ENCODE measurements around the gene DGKD. TPM values are rescaled to one million over a fixed set of nuclear protein-coding genes. Genes with fewer than 3 reads are reported as not detected.

The DGKD gene
- total and polyA plus RNA-seq, 10 donors = 21.9 to 120 (median 71.9) TPM

GRCh38 chr2:233476651-233477547, 122.6 kb downstream of the DGKD start:
- Histone ChIP-seq H3K4me1 (no peaks in the 10 kb centered on the region), H3K27me3 (replicated peaks in 1 of 7) (no peaks in the 10 kb centered on the region), H3K36me3 (peaks cover 0 to 97% (median 53%) of the 10 kb centered on the region in 6 donors), H3K4me3 (no peak overlapping the region), H3K9me3 (no peaks in the 10 kb centered on the region), H3K27ac (no peak overlapping the region)
- TF ChIP-seq POLR2AphosphoS5 (IDR thresholded peaks at IDR 0.05) (peak in 1 of 3 donors; percentile 49), CTCF (IDR thresholded peaks at IDR 0.05 in 8 of 11, conservative IDR thresholded peaks at IDR 0.05 in 3 of 11) (no peak), POLR2A (IDR thresholded peaks at IDR 0.05) (no peak)
- 95 to 96% (median 95%) methylated on average over 42 to 45 of the region's 45 CpGs for WGBS, 5 donors
- intact Hi-C loops (cut with DNase I; ENCODE audit: low total_unique reads) = no loop called here
- DNase-seq = peak; percentile 67

DNA sequence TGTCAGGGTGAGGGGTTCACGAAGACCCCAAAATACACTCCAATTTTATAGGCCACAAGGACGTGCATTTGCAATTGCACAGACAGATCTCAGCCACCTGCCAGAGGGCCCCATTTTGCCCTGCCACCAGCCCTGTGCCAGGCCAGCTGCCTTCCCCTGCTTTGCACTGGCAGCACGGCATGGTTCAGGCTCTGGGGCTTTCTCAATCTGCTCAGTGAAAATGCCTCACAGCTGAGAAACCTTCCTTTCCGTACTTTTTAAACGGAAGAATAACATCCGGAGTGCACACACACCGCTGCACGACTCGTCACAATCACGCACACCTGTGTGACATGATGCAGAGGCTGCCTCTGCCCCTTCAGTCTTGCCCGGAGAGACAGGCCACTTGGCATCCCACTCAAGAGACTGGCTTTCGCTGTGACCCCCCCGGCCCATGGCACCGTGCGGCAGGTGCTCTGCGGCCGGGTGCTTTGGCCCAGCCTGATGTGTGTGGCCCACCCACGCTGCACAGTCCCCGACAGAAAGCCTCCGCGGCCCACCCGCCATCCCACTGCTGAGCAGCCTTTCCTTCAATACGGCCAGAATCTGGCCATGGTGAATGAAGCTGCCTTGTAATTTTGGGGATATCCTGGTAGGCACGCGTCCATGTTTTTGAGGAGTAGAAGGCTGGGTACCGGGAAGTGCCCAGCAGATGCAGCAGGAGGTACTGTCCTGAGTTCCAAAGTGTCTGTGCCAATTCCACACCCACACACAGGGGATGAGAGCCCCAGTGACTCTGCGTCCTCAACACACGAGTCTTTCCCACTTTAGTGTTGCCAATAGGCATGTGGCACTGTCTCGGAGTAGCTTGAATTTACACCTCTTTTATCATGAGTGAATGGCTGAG, 123.5 kb downstream of the DGKD start:
- DNase-seq = peak; percentile 62
- WGBS, 5 donors = 93 to 97% (median 96%) methylated on average over 26 to 29 of the region's 29 CpGs
- no peak overlapping the region for H3K4me3 ChIP-seq
- peaks cover 0 to 97% (median 56%) of the 10 kb centered on the region in 6 donors for H3K36me3 ChIP-seq
- no peaks in the 10 kb centered on the region for H3K4me1 ChIP-seq
- H3K27ac ChIP-seq = no peak overlapping the region
- no peaks in the 10 kb centered on the region for H3K27me3 ChIP-seq (replicated peaks in 1 of 7)
- no peak for TF ChIP-seq POLR2A (IDR thresholded peaks at IDR 0.05)
- TF ChIP-seq CTCF (IDR thresholded peaks at IDR 0.05 in 8 of 11, conservative IDR thresholded peaks at IDR 0.05 in 3 of 11) = no peak
- peak in 1 of 3 donors; percentile 60 for TF ChIP-seq POLR2AphosphoS5 (IDR thresholded peaks at IDR 0.05)
- H3K9me3 ChIP-seq = no peaks in the 10 kb centered on the region
- intact Hi-C loops (cut with DNase I; ENCODE audit: low total_unique reads) = no loop called here

- intact Hi-C loops (cut with DNase I; ENCODE audit: low total_unique reads) = no loop called here
- 90 to 94% (median 91%) methylated on average over 24 to 27 of the region's 27 CpGs for whole genome bisulfite sequencing, 5 donors
- TF ChIP-seq POLR2A (IDR thresholded peaks at IDR 0.05) (no peak), CTCF (IDR thresholded peaks at IDR 0.05 in 8 of 11, conservative IDR thresholded peaks at IDR 0.05 in 3 of 11) (no peak), POLR2AphosphoS5 (IDR thresholded peaks at IDR 0.05) (no peak)
- DNase-seq = peak; percentile 62
- Histone ChIP-seq H3K36me3 (peaks cover 0 to 99% (median 73%) of the 10 kb centered on the region in 6 donors), H3K9me3 (no peaks in the 10 kb centered on the region), H3K4me1 (no peaks in the 10 kb centered on the region), H3K4me3 (no peak overlapping the region), H3K27me3 (replicated peaks in 1 of 7) (no peaks in the 10 kb centered on the region), H3K27ac (no peak overlapping the region)
Measured at GRCh38 chr2:233479616-233480489, 125.6 kb downstream of the DGKD start.

Data from spleen (tissue), 11 donors.